Spinal cord (tissue), 10 donors: ENCODE measurements around the gene SRSF11. TPM values are rescaled to one million over a fixed set of nuclear protein-coding genes. Genes with fewer than 3 reads are reported as not detected.

Experiments used
- DNase-seq, 6 donors: peaks; one replicate each; pipeline versions ENCODE4 v3.0.0 to v3.0.0-alpha.2; 2013 to 2015; ENCODE audit warnings: low spot score in 6 of 6, low read depth in 4 of 6
- H3K27ac ChIP-seq: one replicate; pipeline ENCODE4 v1.5.1; 2013; ENCODE audit warnings: low read depth, low read length, control low read depth
- H3K27me3 ChIP-seq: one replicate; pipeline ENCODE4 v1.6.1; 2013; ENCODE audit warnings: low read length; ENCODE audit not compliant: control insufficient read depth, insufficient read depth
- H3K36me3 ChIP-seq: one replicate; pipeline ENCODE4 v1.6.1; 2013; ENCODE audit warnings: low read length; ENCODE audit not compliant: control insufficient read depth, insufficient read depth
- H3K4me1 ChIP-seq: one replicate; pipeline ENCODE4 v1.6.1; 2013; ENCODE audit warnings: low read length; ENCODE audit not compliant: control insufficient read depth, insufficient read depth
- H3K4me3 ChIP-seq: one replicate; pipeline ENCODE4 v1.5.1; 2013; ENCODE audit warnings: low read depth, low read length, control low read depth
- H3K9me3 ChIP-seq: one replicate; pipeline ENCODE4 v1.6.1; 2013; ENCODE audit warnings: low read length; ENCODE audit not compliant: control insufficient read depth, insufficient read depth
- WGBS: methylation state at CpG from one replicate; pipeline ENCODE4 v1.1.5; 2013; ENCODE audit warnings: missing lambda C conversion rate; ENCODE audit not compliant: insufficient coverage; 5-methylcytosine and 5-hydroxymethylcytosine counted together
- polyA plus RNA-seq, 2 donors: library from polyadenylated mRNA; unstranded; fragments of 120-200 nt; gene quantifications; one replicate each; pipeline ENCODE4 v1.2.1, GENCODE V29; 2013; ENCODE audit not compliant: insufficient read length in 2 of 2
- total RNA-seq, 2 donors: library from RNA; depleted of rRNA in 1 of 2; stranded (reverse); fragments of 120-200 nt in 1 of 2; fragments of >200 nt in 1 of 2; gene quantifications; one replicate each; pipeline versions ENCODE4 v1.2.3 to v1.2.4, GENCODE V29; 2013 to 2014
- donor health status: healthy.

SRSF11 gene
- total and polyA plus RNA-seq, 4 donors = 189 to 248 (median 211) TPM

GRCh38 chr1:70247122-70247521, 25.9 kb downstream of the SRSF11 start:
- DNase-seq = no peak
- H3K27me3 ChIP-seq = no peaks in the 10 kb centered on the region
- H3K4me3 ChIP-seq = no peak overlapping the region
- H3K9me3 ChIP-seq = no peaks in the 10 kb centered on the region
- no peaks in the 10 kb centered on the region for H3K4me1 ChIP-seq
- H3K27ac ChIP-seq = no peak overlapping the region
- H3K36me3 ChIP-seq = peaks cover 26% of the 10 kb centered on the region

- H3K4me1 ChIP-seq = no peaks in the 10 kb centered on the region
- H3K9me3 ChIP-seq = no peaks in the 10 kb centered on the region
- no peaks in the 10 kb centered on the region for H3K27me3 ChIP-seq
- H3K36me3 ChIP-seq = peaks cover 22% of the 10 kb centered on the region
- DNase-seq = no peak
- H3K27ac ChIP-seq = no peak overlapping the region
- H3K4me3 ChIP-seq = no peak overlapping the region
Observed at GRCh38 chr1:70247768-70248167, 26.6 kb downstream of the SRSF11 start.

GRCh38 chr1:70248729-70249128, 27.5 kb downstream of the SRSF11 start:
- 92% methylated on average over 4 of the region's 4 CpGs for WGBS
- H3K4me3 ChIP-seq = no peak overlapping the region
- H3K27ac ChIP-seq = no peak overlapping the region
- DNase-seq = no peak
- H3K9me3 ChIP-seq = no peaks in the 10 kb centered on the region
- H3K27me3 ChIP-seq = no peaks in the 10 kb centered on the region
- H3K4me1 ChIP-seq = no peaks in the 10 kb centered on the region
- peaks cover 16% of the 10 kb centered on the region for H3K36me3 ChIP-seq

- Histone ChIP-seq H3K9me3 (no peaks in the 10 kb centered on the region), H3K27ac (no peak overlapping the region), H3K4me1 (no peaks in the 10 kb centered on the region), H3K4me3 (no peak overlapping the region), H3K27me3 (no peaks in the 10 kb centered on the region), H3K36me3 (no peaks in the 10 kb centered on the region)
- DNase-seq = no peak
- 100% methylated on average over 1 of the region's 1 CpG for WGBS
Observed at GRCh38 chr1:70256664-70257063, 35.5 kb downstream of the SRSF11 start.

- no peaks in the 10 kb centered on the region for H3K4me1 ChIP-seq
- DNase-seq = no peak
- no peak overlapping the region for H3K4me3 ChIP-seq
- H3K9me3 ChIP-seq = no peaks in the 10 kb centered on the region
- H3K27me3 ChIP-seq = no peaks in the 10 kb centered on the region
- no peak overlapping the region for H3K27ac ChIP-seq
- peaks cover 8% of the 10 kb centered on the region for H3K36me3 ChIP-seq
- WGBS = 92% methylated on average over 7 of the region's 7 CpGs
Observed at GRCh38 chr1:70264839-70265238, 43.7 kb downstream of the SRSF11 start.

GRCh38 chr1:70265946-70266345, 44.8 kb downstream of the SRSF11 start:
- no CpG with 5 or more reads among the region's 1 CpG for WGBS
- Histone ChIP-seq H3K36me3 (peaks cover 8% of the 10 kb centered on the region), H3K4me1 (no peaks in the 10 kb centered on the region), H3K27ac (no peak overlapping the region), H3K4me3 (no peak overlapping the region), H3K9me3 (no peaks in the 10 kb centered on the region), H3K27me3 (no peaks in the 10 kb centered on the region)
- no peak for DNase-seq

- WGBS = 94% methylated on average over 3 of the region's 5 CpGs
- no peaks in the 10 kb centered on the region for H3K9me3 ChIP-seq
- no peak overlapping the region for H3K27ac ChIP-seq
- H3K27me3 ChIP-seq = no peaks in the 10 kb centered on the region
- no peak for DNase-seq
- H3K4me1 ChIP-seq = no peaks in the 10 kb centered on the region
- H3K4me3 ChIP-seq = no peak overlapping the region
- peaks cover 9% of the 10 kb centered on the region for H3K36me3 ChIP-seq
Observed at GRCh38 chr1:70277875-70278274, 56.7 kb downstream of the SRSF11 start.

GRCh38 chr1:70278710-70279109, 57.5 kb downstream of the SRSF11 start:
- Histone ChIP-seq H3K9me3 (no peaks in the 10 kb centered on the region), H3K27me3 (no peaks in the 10 kb centered on the region), H3K4me1 (no peaks in the 10 kb centered on the region), H3K27ac (no peak overlapping the region), H3K4me3 (no peak overlapping the region), H3K36me3 (peaks cover 9% of the 10 kb centered on the region)
- WGBS = no CpG with 5 or more reads among the region's 1 CpG
- no peak for DNase-seq

GRCh38 chr1:70284366-70284765, 63.2 kb downstream of the SRSF11 start:
- Histone ChIP-seq H3K9me3 (no peaks in the 10 kb centered on the region), H3K27ac (no peak overlapping the region), H3K4me3 (no peak overlapping the region), H3K4me1 (no peaks in the 10 kb centered on the region), H3K27me3 (no peaks in the 10 kb centered on the region), H3K36me3 (no peaks in the 10 kb centered on the region)
- WGBS = no CpG with 5 or more reads among the region's 2 CpGs
- no peak for DNase-seq

- WGBS = 100% methylated on average over 2 of the region's 5 CpGs
- H3K36me3 ChIP-seq = peaks cover 9% of the 10 kb centered on the region
- no peaks in the 10 kb centered on the region for H3K9me3 ChIP-seq
- no peak overlapping the region for H3K27ac ChIP-seq
- no peaks in the 10 kb centered on the region for H3K27me3 ChIP-seq
- H3K4me1 ChIP-seq = no peaks in the 10 kb centered on the region
- no peak for DNase-seq
- no peak overlapping the region for H3K4me3 ChIP-seq
Observed at GRCh38 chr1:70286453-70286852, 65.3 kb downstream of the SRSF11 start.
